WTC11 (cell line): ENCODE measurements around the gene RETN. TPM values are rescaled to one million over a fixed set of nuclear protein-coding genes. Genes with fewer than 3 reads are reported as not detected.

Source experiments
- ATAC-seq: fragments of 200-7000 bp; cut with Tn5 transposase; 2 replicates; pipeline ENCODE4 v1.10.0; 2021; ENCODE audit warnings: mild to moderate bottlenecking, moderate library complexity
- CTCF ChIA-PET: fragments of 300-600 bp; sonication (Branson Sonifier 250); formaldehyde crosslinking; loops from one replicate; lab custom pipeline; 2021; ENCODE audit warnings: antibody characterized with exemption; lab: Charles Lee
- POLR2A ChIA-PET: fragments of 350-600 bp; sonication (Branson Sonifier 250); formaldehyde crosslinking; loops from one replicate; lab custom pipeline; 2021; ENCODE audit warnings: antibody characterized with exemption; lab: Charles Lee
- DNase-seq: peaks from one replicate; pipeline ENCODE4 v3.0.0; 2021; ENCODE audit warnings: low spot score
- H3K27ac Mint-ChIP-seq: 2 replicates; pipeline ENCODE4 v1.8.0; 2021; ENCODE audit warnings: mixed read lengths
- H3K27me3 Mint-ChIP-seq: 2 replicates; pipeline ENCODE4 v1.8.0; 2021; ENCODE audit warnings: low read depth, mild to moderate bottlenecking, moderate library complexity, mixed read lengths
- H3K36me3 Mint-ChIP-seq: 2 replicates; pipeline ENCODE4 v1.8.0; 2021; ENCODE audit warnings: mixed read lengths
- H3K4me1 Mint-ChIP-seq: 2 replicates; pipeline ENCODE4 v1.8.0; 2022; ENCODE audit warnings: mixed read lengths
- H3K4me3 Mint-ChIP-seq: 2 replicates; pipeline ENCODE4 v1.8.0; 2021; ENCODE audit warnings: mild to moderate bottlenecking, moderate library complexity, mixed read lengths
- H3K9me3 Mint-ChIP-seq: 2 replicates; pipeline ENCODE4 v1.8.0; 2021; ENCODE audit warnings: mixed read lengths
- ATF1 ChIP-seq: sonication (generic); formaldehyde crosslinking; IDR thresholded peaks from 2 replicates; pipeline ENCODE4 v1.8.1; 2023; ENCODE audit warnings: mild to moderate bottlenecking, moderate library complexity, missing genetic modification reagents
- CREM ChIP-seq: sonication (generic); formaldehyde crosslinking; IDR thresholded peaks from 2 replicates; pipeline ENCODE4 v1.8.1; 2022; ENCODE audit warnings: mild to moderate bottlenecking, missing genetic modification reagents, moderate library complexity
- JAZF1 ChIP-seq: fragments of 250-450 bp; sonication (Bioruptor Pico); IDR thresholded peaks from 2 replicates; pipeline ENCODE4 v1.9.0; 2021; ENCODE audit warnings: moderate library complexity, mild to moderate bottlenecking, inconsistent platforms
- KAT7 ChIP-seq: sonication (generic); formaldehyde crosslinking; IDR thresholded peaks from 2 replicates; pipeline ENCODE4 v1.8.1; 2023; ENCODE audit warnings: missing genetic modification reagents, mild to moderate bottlenecking, borderline replicate concordance
- NR3C1 ChIP-seq: sonication (generic); formaldehyde crosslinking; conservative IDR thresholded peaks from 2 replicates; pipeline ENCODE4 v1.8.1; 2023; ENCODE audit warnings: low read depth, mild to moderate bottlenecking, missing genetic modification reagents
- SMAD4 ChIP-seq: sonication (generic); formaldehyde crosslinking; IDR thresholded peaks from 2 replicates; pipeline ENCODE4 v1.8.0; 2022; ENCODE audit warnings: mild to moderate bottlenecking, missing genetic modification reagents
- TEAD4 ChIP-seq: sonication (generic); formaldehyde crosslinking; IDR thresholded peaks from 2 replicates; pipeline ENCODE4 v1.8.0; 2022; ENCODE audit warnings: mild to moderate bottlenecking, missing genetic modification reagents
- ZBTB21 ChIP-seq: sonication (generic); formaldehyde crosslinking; IDR thresholded peaks from 2 replicates; pipeline ENCODE4 v1.8.1; 2023; ENCODE audit warnings: mild to moderate bottlenecking, missing genetic modification reagents, borderline replicate concordance
- ZNF263 ChIP-seq: sonication (generic); formaldehyde crosslinking; IDR thresholded peaks from 2 replicates; pipeline ENCODE4 v1.8.1; 2022; ENCODE audit warnings: low read depth, mild to moderate bottlenecking, moderate library complexity, missing genetic modification reagents
- ZNF317 ChIP-seq: sonication (generic); formaldehyde crosslinking; IDR thresholded peaks from 2 replicates; pipeline ENCODE4 v1.8.1; 2023; ENCODE audit warnings: low read depth, mild to moderate bottlenecking, moderate library complexity, missing genetic modification reagents, borderline replicate concordance
- ZNF671 ChIP-seq: fragments of 250-450 bp; sonication (Bioruptor Pico); IDR thresholded peaks from 2 replicates; pipeline ENCODE4 v1.8.0; 2021; ENCODE audit warnings: mild to moderate bottlenecking
- total RNA-seq: library from RNA; stranded (reverse); gene quantifications from 3 replicates; pipeline ENCODE4 v1.2.3, GENCODE V29; 2021
- TF ChIP-seq, protein P1 (sequence below): sonication (generic); formaldehyde crosslinking; IDR thresholded peaks from 2 replicates; pipeline ENCODE4 v1.8.0; 2023; ENCODE audit warnings: missing genetic modification reagents, mild to moderate bottlenecking, borderline replicate concordance
- TF ChIP-seq, protein P2 (sequence below): sonication (generic); formaldehyde crosslinking; IDR thresholded peaks from 2 replicates; pipeline ENCODE4 v1.8.0; 2022; ENCODE audit warnings: mild to moderate bottlenecking, missing genetic modification reagents
- TF ChIP-seq, protein P3 (sequence below): sonication (generic); formaldehyde crosslinking; IDR thresholded peaks from 2 replicates; pipeline ENCODE4 v1.8.0; 2022; ENCODE audit warnings: mild to moderate bottlenecking, missing genetic modification reagents
- TF ChIP-seq, protein P4 (sequence below): sonication (generic); formaldehyde crosslinking; IDR thresholded peaks from 2 replicates; pipeline ENCODE4 v1.8.1; 2022; ENCODE audit warnings: missing genetic modification reagents, borderline replicate concordance
- TF ChIP-seq, protein P5 (sequence below): sonication (generic); formaldehyde crosslinking; IDR thresholded peaks from 2 replicates; pipeline ENCODE4 v1.8.1; 2023; ENCODE audit warnings: mild to moderate bottlenecking, missing genetic modification reagents

Gene RETN
- total RNA-seq, 1 experiment from 2014 or later, result not detected

DNA sequence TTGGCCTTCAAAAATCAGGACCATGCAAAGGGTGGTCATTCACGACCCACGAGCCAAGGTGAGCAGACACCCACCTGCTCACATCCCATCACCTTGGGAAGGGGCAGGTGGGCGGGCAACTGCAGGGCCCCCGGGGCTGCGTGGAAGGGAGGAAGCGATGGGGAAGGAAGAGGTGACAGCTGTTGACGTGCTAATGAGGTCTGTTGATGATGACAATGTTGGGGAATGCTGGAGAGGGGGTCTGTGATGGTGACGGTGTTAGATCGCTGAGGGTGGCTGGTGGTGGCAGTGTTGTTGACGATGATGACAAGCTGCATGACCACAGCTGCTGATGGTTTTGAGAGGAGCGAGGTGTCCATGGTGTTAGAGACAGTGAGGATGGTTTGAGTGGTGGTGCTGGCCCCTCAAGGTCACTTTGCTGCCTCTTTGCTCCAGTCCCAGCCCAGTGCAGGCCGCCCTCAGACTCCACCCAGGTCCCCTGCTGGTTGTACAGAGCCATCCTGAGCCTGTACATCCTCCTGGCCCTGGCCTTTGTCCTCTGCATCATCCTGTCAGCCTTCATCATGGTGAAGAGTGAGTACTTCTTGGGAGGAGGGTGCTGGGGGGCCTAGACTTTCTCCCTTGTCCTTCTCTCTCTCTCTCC lies 8.9 kb downstream of the RETN start (continued):
- TF ChIP-seq, protein P1, sequence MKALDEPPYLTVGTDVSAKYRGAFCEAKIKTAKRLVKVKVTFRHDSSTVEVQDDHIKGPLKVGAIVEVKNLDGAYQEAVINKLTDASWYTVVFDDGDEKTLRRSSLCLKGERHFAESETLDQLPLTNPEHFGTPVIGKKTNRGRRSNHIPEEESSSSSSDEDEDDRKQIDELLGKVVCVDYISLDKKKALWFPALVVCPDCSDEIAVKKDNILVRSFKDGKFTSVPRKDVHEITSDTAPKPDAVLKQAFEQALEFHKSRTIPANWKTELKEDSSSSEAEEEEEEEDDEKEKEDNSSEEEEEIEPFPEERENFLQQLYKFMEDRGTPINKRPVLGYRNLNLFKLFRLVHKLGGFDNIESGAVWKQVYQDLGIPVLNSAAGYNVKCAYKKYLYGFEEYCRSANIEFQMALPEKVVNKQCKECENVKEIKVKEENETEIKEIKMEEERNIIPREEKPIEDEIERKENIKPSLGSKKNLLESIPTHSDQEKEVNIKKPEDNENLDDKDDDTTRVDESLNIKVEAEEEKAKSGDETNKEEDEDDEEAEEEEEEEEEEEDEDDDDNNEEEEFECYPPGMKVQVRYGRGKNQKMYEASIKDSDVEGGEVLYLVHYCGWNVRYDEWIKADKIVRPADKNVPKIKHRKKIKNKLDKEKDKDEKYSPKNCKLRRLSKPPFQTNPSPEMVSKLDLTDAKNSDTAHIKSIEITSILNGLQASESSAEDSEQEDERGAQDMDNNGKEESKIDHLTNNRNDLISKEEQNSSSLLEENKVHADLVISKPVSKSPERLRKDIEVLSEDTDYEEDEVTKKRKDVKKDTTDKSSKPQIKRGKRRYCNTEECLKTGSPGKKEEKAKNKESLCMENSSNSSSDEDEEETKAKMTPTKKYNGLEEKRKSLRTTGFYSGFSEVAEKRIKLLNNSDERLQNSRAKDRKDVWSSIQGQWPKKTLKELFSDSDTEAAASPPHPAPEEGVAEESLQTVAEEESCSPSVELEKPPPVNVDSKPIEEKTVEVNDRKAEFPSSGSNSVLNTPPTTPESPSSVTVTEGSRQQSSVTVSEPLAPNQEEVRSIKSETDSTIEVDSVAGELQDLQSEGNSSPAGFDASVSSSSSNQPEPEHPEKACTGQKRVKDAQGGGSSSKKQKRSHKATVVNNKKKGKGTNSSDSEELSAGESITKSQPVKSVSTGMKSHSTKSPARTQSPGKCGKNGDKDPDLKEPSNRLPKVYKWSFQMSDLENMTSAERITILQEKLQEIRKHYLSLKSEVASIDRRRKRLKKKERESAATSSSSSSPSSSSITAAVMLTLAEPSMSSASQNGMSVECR, result no peak
- no peak for TF ChIP-seq ATF1 (CRISPR knock-in tag)
- TF ChIP-seq JAZF1 (CRISPR knock-in tag), result no peak
- TF ChIP-seq NR3C1 (CRISPR knock-in tag), result no peak
- TF ChIP-seq, protein P2, sequence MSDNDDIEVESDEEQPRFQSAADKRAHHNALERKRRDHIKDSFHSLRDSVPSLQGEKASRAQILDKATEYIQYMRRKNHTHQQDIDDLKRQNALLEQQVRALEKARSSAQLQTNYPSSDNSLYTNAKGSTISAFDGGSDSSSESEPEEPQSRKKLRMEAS, result no peak
- no peak for TF ChIP-seq ZNF317 (CRISPR knock-in tag)

DNA sequence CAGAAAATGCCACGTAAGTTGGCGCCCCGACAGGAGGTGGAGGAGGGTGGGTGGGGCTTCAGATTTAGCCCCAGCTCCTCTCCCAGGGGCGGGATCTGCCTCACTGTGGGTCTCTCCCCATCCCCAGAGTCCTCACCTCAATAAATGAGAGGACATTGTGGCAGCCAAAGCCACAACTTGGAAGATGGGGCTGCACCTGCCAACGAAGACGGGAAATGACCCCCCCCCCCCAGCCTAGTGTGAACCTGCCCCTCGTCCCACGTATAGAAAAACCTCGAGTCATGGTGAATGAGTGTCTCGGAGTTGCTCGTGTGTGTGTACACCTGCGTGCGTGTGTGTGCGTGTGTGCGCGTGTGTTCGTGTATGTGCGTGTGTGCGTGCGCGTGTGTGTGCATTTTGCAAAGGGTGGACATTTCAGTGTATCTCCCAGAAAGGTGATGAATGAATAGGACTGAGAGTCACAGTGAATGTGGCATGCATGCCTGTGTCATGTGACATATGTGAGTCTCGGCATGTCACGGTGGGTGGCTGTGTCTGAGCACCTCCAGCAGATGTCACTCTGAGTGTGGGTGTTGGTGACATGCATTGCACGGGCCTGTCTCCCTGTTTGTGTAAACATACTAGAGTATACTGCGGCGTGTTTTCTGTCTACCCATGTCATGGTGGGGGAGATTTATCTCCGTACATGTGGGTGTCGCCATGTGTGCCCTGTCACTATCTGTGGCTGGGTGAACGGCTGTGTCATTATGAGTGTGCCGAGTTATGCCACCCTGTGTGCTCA lies 10.3 kb downstream of the RETN start:
- no peak for ATAC-seq
- no peak for TF ChIP-seq KAT7 (CRISPR knock-in tag)
- TF ChIP-seq, protein P3, sequence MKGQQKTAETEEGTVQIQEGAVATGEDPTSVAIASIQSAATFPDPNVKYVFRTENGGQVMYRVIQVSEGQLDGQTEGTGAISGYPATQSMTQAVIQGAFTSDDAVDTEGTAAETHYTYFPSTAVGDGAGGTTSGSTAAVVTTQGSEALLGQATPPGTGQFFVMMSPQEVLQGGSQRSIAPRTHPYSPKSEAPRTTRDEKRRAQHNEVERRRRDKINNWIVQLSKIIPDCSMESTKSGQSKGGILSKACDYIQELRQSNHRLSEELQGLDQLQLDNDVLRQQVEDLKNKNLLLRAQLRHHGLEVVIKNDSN (CRISPR knock-in tag), result peak; percentile 42; the same call in 1 of the 2 replicates
- no peak for TF ChIP-seq TEAD4 (CRISPR knock-in tag)
- TF ChIP-seq CREM (CRISPR knock-in tag), result no peak
- TF ChIP-seq, protein P4, sequence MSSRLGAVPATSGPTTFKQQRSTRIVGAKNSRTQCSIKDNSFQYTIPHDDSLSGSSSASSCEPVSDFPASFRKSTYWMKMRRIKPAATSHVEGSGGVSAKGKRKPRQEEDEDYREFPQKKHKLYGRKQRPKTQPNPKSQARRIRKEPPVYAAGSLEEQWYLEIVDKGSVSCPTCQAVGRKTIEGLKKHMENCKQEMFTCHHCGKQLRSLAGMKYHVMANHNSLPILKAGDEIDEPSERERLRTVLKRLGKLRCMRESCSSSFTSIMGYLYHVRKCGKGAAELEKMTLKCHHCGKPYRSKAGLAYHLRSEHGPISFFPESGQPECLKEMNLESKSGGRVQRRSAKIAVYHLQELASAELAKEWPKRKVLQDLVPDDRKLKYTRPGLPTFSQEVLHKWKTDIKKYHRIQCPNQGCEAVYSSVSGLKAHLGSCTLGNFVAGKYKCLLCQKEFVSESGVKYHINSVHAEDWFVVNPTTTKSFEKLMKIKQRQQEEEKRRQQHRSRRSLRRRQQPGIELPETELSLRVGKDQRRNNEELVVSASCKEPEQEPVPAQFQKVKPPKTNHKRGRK, result no peak
- TF ChIP-seq, protein P5, sequence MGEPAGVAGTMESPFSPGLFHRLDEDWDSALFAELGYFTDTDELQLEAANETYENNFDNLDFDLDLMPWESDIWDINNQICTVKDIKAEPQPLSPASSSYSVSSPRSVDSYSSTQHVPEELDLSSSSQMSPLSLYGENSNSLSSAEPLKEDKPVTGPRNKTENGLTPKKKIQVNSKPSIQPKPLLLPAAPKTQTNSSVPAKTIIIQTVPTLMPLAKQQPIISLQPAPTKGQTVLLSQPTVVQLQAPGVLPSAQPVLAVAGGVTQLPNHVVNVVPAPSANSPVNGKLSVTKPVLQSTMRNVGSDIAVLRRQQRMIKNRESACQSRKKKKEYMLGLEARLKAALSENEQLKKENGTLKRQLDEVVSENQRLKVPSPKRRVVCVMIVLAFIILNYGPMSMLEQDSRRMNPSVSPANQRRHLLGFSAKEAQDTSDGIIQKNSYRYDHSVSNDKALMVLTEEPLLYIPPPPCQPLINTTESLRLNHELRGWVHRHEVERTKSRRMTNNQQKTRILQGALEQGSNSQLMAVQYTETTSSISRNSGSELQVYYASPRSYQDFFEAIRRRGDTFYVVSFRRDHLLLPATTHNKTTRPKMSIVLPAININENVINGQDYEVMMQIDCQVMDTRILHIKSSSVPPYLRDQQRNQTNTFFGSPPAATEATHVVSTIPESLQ (CRISPR knock-in tag), result no peak
- TF ChIP-seq ZBTB21 (CRISPR knock-in tag), result no peak
- TF ChIP-seq ZNF671 (CRISPR knock-in tag), result no peak
- no peak for TF ChIP-seq ZNF263
- 0 out of 2 replicates have a peak, but pooled peaks have one; percentile 28 for TF ChIP-seq SMAD4 (CRISPR knock-in tag)
- Mint-ChIP-seq H3K27me3 (peaks cover 43% of the 10 kb centered on the region), H3K36me3 (peaks cover 11% of the 10 kb centered on the region), H3K4me1 (peaks cover 9% of the 10 kb centered on the region), H3K27ac (no peak overlapping the region), H3K4me3 (no peak overlapping the region), H3K9me3 (peaks cover under 1% of the 10 kb centered on the region)
- ChIA-PET CTCF (interaction anchor here (1.7 kb wide), 1 partner anchor 120 kb away, joined by 10 read pairs; no protein-coding TSS in a partner anchor), POLR2A (no interaction called here)
- no peak for DNase-seq
